OCI-LY3 (cell line): Measurements from ENCODE around the gene ENPP1.
"Not testable (repeated sequence)": the region's sequence is repeated elsewhere in the genome, so short reads cannot be mapped to it uniquely, and the experiment has no call there.

ENCODE experiments used
- H2AFZ ChIP-seq: fragments of 200-600, 300-600 bp; shearing (Covaris generic); 2 replicates; pipeline ENCODE4 v1.6.0; 2014; ENCODE audit warnings: antibody characterized with exemption, low read depth, low read length
- H3K27ac ChIP-seq: fragments of 200-600, 300-600 bp; sonication (generic); 2 replicates; pipeline ENCODE4 v1.5.1; 2014; ENCODE audit warnings: mild to moderate bottlenecking, low read length, moderate library complexity, mixed read lengths
- H3K27me3 ChIP-seq: fragments of 200-600, 300-600 bp; sonication (generic); 2 replicates; pipeline ENCODE4 v1.6.1; 2014; ENCODE audit warnings: low read depth, low read length, mixed read lengths
- H3K36me3 ChIP-seq: fragments of 200-600, 300-600 bp; sonication (generic); replicated peaks from 2 replicates; pipeline ENCODE3; 2014; ENCODE audit warnings: low read depth, low read length, mixed read lengths
- H3K4me1 ChIP-seq: fragments of 300-600, 200-600 bp; sonication (generic); 2 replicates; pipeline ENCODE4 v1.6.1; 2014; ENCODE audit warnings: low read length, mixed read lengths
- H3K4me2 ChIP-seq: fragments of 200-600, 300-600 bp; sonication (generic); 2 replicates; pipeline ENCODE4 v1.6.1; 2014; ENCODE audit warnings: low read length, mixed read lengths
- H3K4me3 ChIP-seq: fragments of 300-600, 200-600 bp; sonication (generic); 2 replicates; pipeline ENCODE4 v1.5.1; 2014; ENCODE audit warnings: antibody characterized with exemption, mild to moderate bottlenecking, low read length, moderate library complexity
- H3K79me2 ChIP-seq: fragments of 300-600, 200-600 bp; shearing (Covaris generic); 2 replicates; pipeline ENCODE4 v1.6.1; 2014; ENCODE audit warnings: mild to moderate bottlenecking, low read length, mixed read lengths
- H3K9ac ChIP-seq: fragments of 300-600, 200-600 bp; shearing (Covaris generic); 2 replicates; pipeline ENCODE4 v1.6.0; 2014; ENCODE audit warnings: mild to moderate bottlenecking, low read length, moderate library complexity
- H3K9me3 ChIP-seq: fragments of 200-600, 300-600 bp; shearing (Covaris generic); 2 replicates; pipeline ENCODE4 v1.6.1; 2014; ENCODE audit warnings: low read length, mixed read lengths; ENCODE audit not compliant: insufficient read depth
- H4K20me1 ChIP-seq: fragments of 200-600, 300-600 bp; sonication (generic); 2 replicates; pipeline ENCODE4 v1.6.1; 2016; ENCODE audit warnings: low read length, mixed read lengths; ENCODE audit not compliant: insufficient read depth
- CTCF ChIP-seq: fragments of 200-600, 300-600 bp; sonication (generic); IDR thresholded peaks from 2 replicates; pipeline ENCODE4 v1.5.1; 2014; ENCODE audit warnings: antibody characterized with exemption, low read length, low read depth
- EZH2phosphoT487 ChIP-seq: fragments of 200-600 bp; shearing (Covaris generic); IDR thresholded peaks from 2 replicates; pipeline ENCODE4 v1.6.1; 2018; ENCODE audit warnings: antibody characterized with exemption, mixed run types, low read depth

ENPP1 gene

GRCh38 chr6:131854803-131855202 lies 47.0 kb downstream of the ENPP1 start:
- Histone ChIP-seq H3K27ac (no peak overlapping the region), H3K79me2 (no peaks in the 10 kb centered on the region), H3K9ac (no peak overlapping the region), H2AFZ (no peak overlapping the region), H3K36me3 (no peaks in the 10 kb centered on the region), H3K27me3 (no peaks in the 10 kb centered on the region), H3K4me1 (no peaks in the 10 kb centered on the region), H3K4me3 (no peak overlapping the region), H3K4me2 (no peak overlapping the region), H3K9me3 (no peaks in the 10 kb centered on the region), H4K20me1 (no peaks in the 10 kb centered on the region)
- TF ChIP-seq EZH2phosphoT487 = no peak
- TF ChIP-seq CTCF = no peak

- no peak overlapping the region for H3K9ac ChIP-seq
- H4K20me1 ChIP-seq = no peaks in the 10 kb centered on the region
- no peak overlapping the region for H3K27ac ChIP-seq
- no peak overlapping the region for H3K4me2 ChIP-seq
- H3K27me3 ChIP-seq = no peaks in the 10 kb centered on the region
- H3K4me3 ChIP-seq = no peak overlapping the region
- H3K9me3 ChIP-seq = no peaks in the 10 kb centered on the region
- no peaks in the 10 kb centered on the region for H3K4me1 ChIP-seq
- TF ChIP-seq EZH2phosphoT487 = no peak
- TF ChIP-seq CTCF = no peak
- no peaks in the 10 kb centered on the region for H3K36me3 ChIP-seq
- no peak overlapping the region; the same call in 1 of the 2 replicates for H2AFZ ChIP-seq
- H3K79me2 ChIP-seq = no peaks in the 10 kb centered on the region
These were observed 51.1 kb downstream of the ENPP1 start for GRCh38 chr6:131858765-131859415.

- H3K79me2 ChIP-seq, H3K36me3 ChIP-seq, H3K9ac ChIP-seq, H4K20me1 ChIP-seq, H3K9me3 ChIP-seq, H3K27me3 ChIP-seq, H3K4me1 ChIP-seq, H3K4me2 ChIP-seq, H3K27ac ChIP-seq, H3K4me3 ChIP-seq, H2AFZ ChIP-seq: not testable (repeated sequence)
These were observed 51.8 kb downstream of the ENPP1 start for GRCh38 chr6:131859658-131860057.

- Histone ChIP-seq H3K9me3 (no peaks in the 10 kb centered on the region), H3K27ac (no peak overlapping the region), H3K36me3 (no peaks in the 10 kb centered on the region), H3K9ac (no peak overlapping the region), H3K27me3 (no peaks in the 10 kb centered on the region), H3K4me1 (no peaks in the 10 kb centered on the region), H2AFZ (no peak overlapping the region), H3K4me2 (no peak overlapping the region), H3K4me3 (no peak overlapping the region), H4K20me1 (no peaks in the 10 kb centered on the region), H3K79me2 (no peaks in the 10 kb centered on the region)
- TF ChIP-seq CTCF (no peak), EZH2phosphoT487 (no peak)
These were observed 53.6 kb downstream of the ENPP1 start for GRCh38 chr6:131861381-131861780.
